ENCODE data around the gene PPHLN1. TPM values are rescaled to one million over a fixed set of nuclear protein-coding genes. Genes with fewer than 3 reads are reported as not detected.

The PPHLN1 gene
- total and polyA plus RNA-seq, 2 of the 8 experiments (the other 6 are each of a cell fraction or from before 2014, with no cell fraction given), result 34.3 to 71.6 TPM

DNA sequence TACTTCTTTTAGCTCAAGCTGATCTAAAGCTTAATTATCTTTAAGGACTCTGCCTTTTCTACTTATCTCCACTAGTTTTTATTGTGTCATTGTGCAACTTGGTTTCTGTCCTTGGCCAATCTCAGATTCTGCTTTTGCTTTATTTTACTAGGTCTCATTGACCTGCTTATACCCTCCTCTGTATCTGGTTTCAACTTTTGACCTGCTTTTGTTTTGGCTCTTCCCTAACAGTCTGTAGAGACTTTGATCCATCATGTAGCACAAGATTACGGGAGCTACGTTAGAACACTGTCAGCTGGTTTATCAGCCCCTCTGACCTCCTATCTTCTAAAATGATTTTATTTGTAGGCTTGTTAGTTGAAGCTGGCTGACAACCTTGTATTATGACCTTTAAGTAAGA, 43.7 kb upstream of the PPHLN1 start (continued):
- TF ChIP-seq SP2 (IDR thresholded peaks at IDR 0.05; ENCODE audit: low read length) (no peak), TBP (IDR thresholded peaks at IDR 0.05; ENCODE audit: low read depth, low read length) (no peak), PHF8 (conservative IDR thresholded peaks at IDR 0.05; ENCODE audit: low read depth, low read length) (no peak), ASH2L (IDR thresholded peaks at IDR 0.05; ENCODE audit: low read length) (no peak)

Data from H1 (cell line).